Panc1 (cell line): Measurements from ENCODE around the gene STK35.

Experiments used
- POLR2AphosphoS5 ChIP-seq: IDR thresholded peaks from 2 replicates; pipeline ENCODE4 v1.6.1; 2012; ENCODE audit warnings: mild to moderate bottlenecking, low read depth, low read length, moderate library complexity
- TCF7L2 ChIP-seq: IDR thresholded peaks from 2 replicates; pipeline ENCODE4 v1.6.1; 2011; ENCODE audit warnings: mild to moderate bottlenecking, low read depth, low read length, inconsistent platforms
- TF ChIP-seq, protein P1 (sequence below): fragments of 450-650 bp; IDR thresholded peaks from 2 replicates; pipeline ENCODE4 v1.5.1; 2017; ENCODE audit warnings: mild to moderate bottlenecking
- TF ChIP-seq, protein P2 (sequence below), 2 experiments: IDR thresholded peaks; 2 replicates each; pipeline ENCODE4 v1.6.1; 2011 to 2012; ENCODE audit warnings: low read depth in 2 of 2, control low read depth in 1 of 2, low read length in 1 of 2, mild to moderate bottlenecking in 1 of 2, moderate library complexity in 1 of 2; ENCODE audit not compliant: insufficient read depth in 1 of 2

DNA sequence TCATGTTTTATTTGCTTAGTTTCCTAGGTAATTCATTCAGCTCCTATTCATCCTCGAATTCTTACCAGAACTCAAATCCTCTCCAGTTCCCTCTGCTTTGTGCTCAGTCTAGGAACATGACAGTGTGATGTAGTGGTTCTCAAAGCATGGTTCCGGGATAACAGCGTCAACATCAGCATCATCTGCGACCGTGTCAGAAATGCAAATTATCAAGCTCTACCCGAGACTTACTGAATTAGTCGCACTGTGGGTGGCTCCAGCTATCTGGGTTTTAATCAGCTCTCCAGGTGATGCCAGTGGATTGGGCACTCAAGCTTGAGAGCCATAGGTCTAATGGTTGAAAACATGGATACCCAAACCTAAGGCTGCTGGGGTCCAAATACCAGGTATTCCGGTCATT is 7.7 kb upstream of the STK35 start:
- TF ChIP-seq POLR2AphosphoS5: no peak
- TF ChIP-seq, protein P1, sequence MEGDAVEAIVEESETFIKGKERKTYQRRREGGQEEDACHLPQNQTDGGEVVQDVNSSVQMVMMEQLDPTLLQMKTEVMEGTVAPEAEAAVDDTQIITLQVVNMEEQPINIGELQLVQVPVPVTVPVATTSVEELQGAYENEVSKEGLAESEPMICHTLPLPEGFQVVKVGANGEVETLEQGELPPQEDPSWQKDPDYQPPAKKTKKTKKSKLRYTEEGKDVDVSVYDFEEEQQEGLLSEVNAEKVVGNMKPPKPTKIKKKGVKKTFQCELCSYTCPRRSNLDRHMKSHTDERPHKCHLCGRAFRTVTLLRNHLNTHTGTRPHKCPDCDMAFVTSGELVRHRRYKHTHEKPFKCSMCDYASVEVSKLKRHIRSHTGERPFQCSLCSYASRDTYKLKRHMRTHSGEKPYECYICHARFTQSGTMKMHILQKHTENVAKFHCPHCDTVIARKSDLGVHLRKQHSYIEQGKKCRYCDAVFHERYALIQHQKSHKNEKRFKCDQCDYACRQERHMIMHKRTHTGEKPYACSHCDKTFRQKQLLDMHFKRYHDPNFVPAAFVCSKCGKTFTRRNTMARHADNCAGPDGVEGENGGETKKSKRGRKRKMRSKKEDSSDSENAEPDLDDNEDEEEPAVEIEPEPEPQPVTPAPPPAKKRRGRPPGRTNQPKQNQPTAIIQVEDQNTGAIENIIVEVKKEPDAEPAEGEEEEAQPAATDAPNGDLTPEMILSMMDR: no peak
- no peak for TF ChIP-seq TCF7L2
- TF ChIP-seq, protein P2, sequence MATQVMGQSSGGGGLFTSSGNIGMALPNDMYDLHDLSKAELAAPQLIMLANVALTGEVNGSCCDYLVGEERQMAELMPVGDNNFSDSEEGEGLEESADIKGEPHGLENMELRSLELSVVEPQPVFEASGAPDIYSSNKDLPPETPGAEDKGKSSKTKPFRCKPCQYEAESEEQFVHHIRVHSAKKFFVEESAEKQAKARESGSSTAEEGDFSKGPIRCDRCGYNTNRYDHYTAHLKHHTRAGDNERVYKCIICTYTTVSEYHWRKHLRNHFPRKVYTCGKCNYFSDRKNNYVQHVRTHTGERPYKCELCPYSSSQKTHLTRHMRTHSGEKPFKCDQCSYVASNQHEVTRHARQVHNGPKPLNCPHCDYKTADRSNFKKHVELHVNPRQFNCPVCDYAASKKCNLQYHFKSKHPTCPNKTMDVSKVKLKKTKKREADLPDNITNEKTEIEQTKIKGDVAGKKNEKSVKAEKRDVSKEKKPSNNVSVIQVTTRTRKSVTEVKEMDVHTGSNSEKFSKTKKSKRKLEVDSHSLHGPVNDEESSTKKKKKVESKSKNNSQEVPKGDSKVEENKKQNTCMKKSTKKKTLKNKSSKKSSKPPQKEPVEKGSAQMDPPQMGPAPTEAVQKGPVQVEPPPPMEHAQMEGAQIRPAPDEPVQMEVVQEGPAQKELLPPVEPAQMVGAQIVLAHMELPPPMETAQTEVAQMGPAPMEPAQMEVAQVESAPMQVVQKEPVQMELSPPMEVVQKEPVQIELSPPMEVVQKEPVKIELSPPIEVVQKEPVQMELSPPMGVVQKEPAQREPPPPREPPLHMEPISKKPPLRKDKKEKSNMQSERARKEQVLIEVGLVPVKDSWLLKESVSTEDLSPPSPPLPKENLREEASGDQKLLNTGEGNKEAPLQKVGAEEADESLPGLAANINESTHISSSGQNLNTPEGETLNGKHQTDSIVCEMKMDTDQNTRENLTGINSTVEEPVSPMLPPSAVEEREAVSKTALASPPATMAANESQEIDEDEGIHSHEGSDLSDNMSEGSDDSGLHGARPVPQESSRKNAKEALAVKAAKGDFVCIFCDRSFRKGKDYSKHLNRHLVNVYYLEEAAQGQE (IDR thresholded peaks at IDR 0.05; ENCODE audit: insufficient read depth in 1 of 2, low read depth in 2 of 2, low read length in 1 of 2): no peak
